RWPE2 (cell line): Measurements from ENCODE around the gene WFDC5.

ENCODE experiments used
- ATAC-seq: fragments of 200-7000 bp; cut with Tn5 transposase; 3 replicates; pipeline ENCODE4 v1.9.1; 2021; ENCODE audit warnings: low read depth
- DNase-seq: peaks from one replicate; pipeline ENCODE4 v3.0.0-alpha.2; 2020; ENCODE audit warnings: low spot score
- H3K27ac ChIP-seq: fragments of 450-650 bp; 2 replicates; pipeline ENCODE4 v1.5.1; 2017; ENCODE audit warnings: mild to moderate bottlenecking; ENCODE audit not compliant: poor library complexity, severe bottlenecking
- H3K27me3 ChIP-seq: fragments of 250-450 bp; sonication (Bioruptor Pico); 2 replicates; pipeline ENCODE4 v1.5.1; 2021; ENCODE audit warnings: mild to moderate bottlenecking, moderate library complexity; ENCODE audit not compliant: insufficient read depth, poor library complexity, severe bottlenecking
- H3K36me3 ChIP-seq: fragments of 250-450 bp; sonication (Bioruptor Pico); 2 replicates; pipeline ENCODE4 v1.5.1; 2020; ENCODE audit warnings: low read depth, mild to moderate bottlenecking, moderate library complexity
- H3K4me1 ChIP-seq: fragments of 250-450 bp; sonication (Bioruptor Pico); 2 replicates; pipeline ENCODE4 v1.5.1; 2021; ENCODE audit warnings: mild to moderate bottlenecking, moderate library complexity; ENCODE audit not compliant: insufficient read depth, poor library complexity, severe bottlenecking
- H3K4me3 ChIP-seq: fragments of 250-450 bp; sonication (Bioruptor Pico); 2 replicates; pipeline ENCODE4 v1.5.1; 2021; ENCODE audit warnings: mild to moderate bottlenecking, moderate library complexity; ENCODE audit not compliant: severe bottlenecking
- H3K9me3 ChIP-seq: fragments of 250-450 bp; sonication (Bioruptor Pico); 2 replicates; pipeline ENCODE4 v1.5.1; 2021; ENCODE audit warnings: mild to moderate bottlenecking, moderate library complexity; ENCODE audit not compliant: severe bottlenecking
- CTCF ChIP-seq: fragments of 450-650 bp; IDR thresholded peaks from one replicate; pipeline ENCODE4 v1.5.1; 2017; ENCODE audit warnings: mild to moderate bottlenecking, moderate library complexity; ENCODE audit not compliant: poor library complexity, severe bottlenecking

The WFDC5 gene

GRCh38 chr20:45111285-45111684, 3.7 kb downstream of the WFDC5 start:
- no peaks in the 10 kb centered on the region for H3K9me3 ChIP-seq
- peak; percentile 64 for DNase-seq
- no peak overlapping the region for H3K4me3 ChIP-seq
- peaks cover 6% of the 10 kb centered on the region for H3K4me1 ChIP-seq
- H3K36me3 ChIP-seq: no peaks in the 10 kb centered on the region
- H3K27me3 ChIP-seq: no peaks in the 10 kb centered on the region
- no peak overlapping the region for H3K27ac ChIP-seq
- ATAC-seq: no peak
- no peak for TF ChIP-seq CTCF

- Histone ChIP-seq H3K27ac (no peak overlapping the region), H3K4me1 (peaks cover 6% of the 10 kb centered on the region), H3K4me3 (no peak overlapping the region), H3K9me3 (no peaks in the 10 kb centered on the region), H3K36me3 (no peaks in the 10 kb centered on the region), H3K27me3 (no peaks in the 10 kb centered on the region)
- no peak for TF ChIP-seq CTCF
- peak; percentile 80 for DNase-seq
- no peak for ATAC-seq
These were observed 4.7 kb downstream of the WFDC5 start for GRCh38 chr20:45110301-45110700.

- ATAC-seq (no peak), DNase-seq (peak; percentile 72)
- H3K27me3 ChIP-seq: no peaks in the 10 kb centered on the region
- H3K4me3 ChIP-seq: no peak overlapping the region
- no peak for TF ChIP-seq CTCF
- no peaks in the 10 kb centered on the region for H3K36me3 ChIP-seq
- peaks cover 3% of the 10 kb centered on the region for H3K4me1 ChIP-seq
- no peaks in the 10 kb centered on the region for H3K9me3 ChIP-seq
- H3K27ac ChIP-seq: no peak overlapping the region
These were observed 5.3 kb downstream of the WFDC5 start for GRCh38 chr20:45109634-45110033.

- no peaks in the 10 kb centered on the region for H3K36me3 ChIP-seq
- H3K27me3 ChIP-seq: no peaks in the 10 kb centered on the region
- DNase-seq (no peak), ATAC-seq (no peak)
- no peak overlapping the region for H3K4me3 ChIP-seq
- no peak overlapping the region for H3K27ac ChIP-seq
- TF ChIP-seq CTCF: no peak
- H3K9me3 ChIP-seq: no peaks in the 10 kb centered on the region
- H3K4me1 ChIP-seq: no peaks in the 10 kb centered on the region
These were observed 9.7 kb downstream of the WFDC5 start for GRCh38 chr20:45105317-45105716.

- Histone ChIP-seq H3K4me3 (no peak overlapping the region), H3K4me1 (no peaks in the 10 kb centered on the region), H3K27ac (no peak overlapping the region), H3K9me3 (no peaks in the 10 kb centered on the region), H3K27me3 (no peaks in the 10 kb centered on the region), H3K36me3 (no peaks in the 10 kb centered on the region)
- ATAC-seq (peak; percentile 61), DNase-seq (peak; percentile 65)
- TF ChIP-seq CTCF: no peak
These were observed 10.2 kb downstream of the WFDC5 start for GRCh38 chr20:45104786-45105185.
